PC-9 (cell line): ENCODE measurements around the gene HNRNPU. TPM values are rescaled to one million over a fixed set of nuclear protein-coding genes. Genes with fewer than 3 reads are reported as not detected.

ENCODE experiments used
- BruUV-seq: library from RNA; stranded (reverse); fragments of 400-500 nt; replicated peaks from 2 replicates; lab custom pipeline; 2021; lab: Mats Ljungman, UMichigan
- CTCF ChIA-PET: fragments of 300-600 bp; sonication (Branson Sonifier 250); formaldehyde crosslinking; loops from one replicate; lab custom pipeline; 2022; ENCODE audit warnings: antibody characterized with exemption; lab: Charles Lee
- POLR2A ChIA-PET: fragments of 300-600 bp; sonication (Branson Sonifier 250); formaldehyde crosslinking; loops from one replicate; lab custom pipeline; 2022; ENCODE audit warnings: antibody characterized with exemption; ENCODE audit not compliant: unreplicated experiment; lab: Charles Lee
- DNase-seq, 2 experiments: peaks; one replicate each; pipeline versions ENCODE4 v3.0.0 to v3.0.0-alpha.2; 2015 to 2022; ENCODE audit warnings: mixed read lengths in 1 of 2
- H2AFZ ChIP-seq: fragments of 200-600 bp; sonication (generic); 2 replicates; pipeline ENCODE4 v1.8.1; 2017; ENCODE audit warnings: antibody characterized with exemption
- H3F3A ChIP-seq: fragments of 200-600 bp; sonication (generic); 2 replicates; pipeline ENCODE4 v1.8.1; 2017; ENCODE audit warnings: antibody characterized with exemption, mild to moderate bottlenecking, low read depth; ENCODE audit not compliant: insufficient read depth
- H3K27ac ChIP-seq: fragments of 200-600 bp; sonication (generic); 2 replicates; pipeline ENCODE4 v1.6.1; 2016; ENCODE audit warnings: mixed run types
- H3K27me3 ChIP-seq: fragments of 200-600 bp; sonication (generic); 2 replicates; pipeline ENCODE4 v1.6.1; 2016; ENCODE audit warnings: low read depth, mixed run types; ENCODE audit not compliant: insufficient read depth
- H3K36me3 ChIP-seq: fragments of 200-600 bp; sonication (generic); 2 replicates; pipeline ENCODE4 v1.6.1; 2016; ENCODE audit warnings: low read depth, mixed run types
- H3K4me1 ChIP-seq: fragments of 200-600 bp; sonication (generic); replicated peaks from 2 replicates; pipeline ENCODE4 v1.6.1; 2016; ENCODE audit warnings: mixed run types; ENCODE audit not compliant: insufficient read depth
- H3K4me2 ChIP-seq: fragments of 200-600 bp; sonication (generic); 2 replicates; pipeline ENCODE4 v1.6.1; 2017; ENCODE audit warnings: mixed run types
- H3K4me3 ChIP-seq: fragments of 200-600 bp; sonication (generic); 2 replicates; pipeline ENCODE4 v1.6.1; 2016; ENCODE audit warnings: mixed run types
- H3K79me2 ChIP-seq: fragments of 200-600 bp; sonication (generic); 2 replicates; pipeline ENCODE4 v1.6.1; 2017; ENCODE audit warnings: low read depth, mixed run types
- H3K9me2 ChIP-seq: fragments of 200-600 bp; sonication (generic); 2 replicates; pipeline ENCODE4 v1.8.1; 2017; ENCODE audit warnings: mild to moderate bottlenecking; ENCODE audit not compliant: insufficient read depth
- H3K9me3 ChIP-seq: fragments of 200-600 bp; sonication (generic); 2 replicates; pipeline ENCODE4 v1.8.1; 2016; ENCODE audit warnings: low read depth; ENCODE audit not compliant: insufficient read depth
- H4K20me1 ChIP-seq: fragments of 200-600 bp; sonication (generic); 2 replicates; pipeline ENCODE4 v1.8.1; 2017; ENCODE audit not compliant: insufficient read depth
- EZH2 ChIP-seq: fragments of 200-600 bp; sonication (generic); IDR thresholded peaks from 2 replicates; pipeline ENCODE4 v1.8.0; 2017; ENCODE audit warnings: antibody characterized with exemption, low read depth
- intact Hi-C: fragments of 100-400 bp; cut with micrococcal nuclease; formaldehyde crosslinking; loops from one replicate; pipeline ENCODE4 v1.10.0; 2022; ENCODE audit not compliant: unreplicated experiment
- total RNA-seq: library from RNA; stranded (reverse); gene quantifications from 2 replicates; pipeline ENCODE4 v1.2.3, GENCODE V29; 2021
- TF ChIP-seq, protein P1 (sequence below): fragments of 200-600 bp; sonication (generic); conservative IDR thresholded peaks from 2 replicates; pipeline ENCODE4 v1.6.1; 2017; ENCODE audit warnings: mixed run types, antibody characterized with exemption, mild to moderate bottlenecking, moderate library complexity

HNRNPU gene
- total RNA-seq, 1 experiment from 2014 or later, result 376 TPM

DNA sequence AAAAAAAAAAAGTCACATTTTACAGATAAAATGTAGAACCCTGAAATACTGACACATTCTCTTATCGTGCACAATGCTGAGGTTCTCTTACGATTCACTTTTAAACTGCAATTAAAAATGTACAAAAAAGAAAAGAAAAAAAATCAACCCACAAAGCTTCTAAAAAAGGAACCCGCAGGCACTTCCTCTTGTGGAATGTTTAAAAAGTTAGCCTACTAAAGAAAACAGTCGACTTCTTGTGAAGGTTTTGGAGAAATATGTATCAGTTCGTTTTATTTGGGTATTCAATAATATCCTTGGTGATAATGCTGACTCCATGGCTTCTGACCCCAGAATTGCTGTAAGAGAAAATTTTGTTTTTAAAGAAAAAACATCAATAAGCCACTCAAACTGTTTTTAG lies 10.2 kb downstream of the HNRNPU start:
- H3K36me3 ChIP-seq, result peaks cover 78% of the 10 kb centered on the region
- H3F3A ChIP-seq, result peaks cover 90% of the 10 kb centered on the region
- H2AFZ ChIP-seq, result no peak overlapping the region
- H3K9me3 ChIP-seq, result no peaks in the 10 kb centered on the region
- intact Hi-C loops, result no loop called here
- no peak overlapping the region for H3K4me3 ChIP-seq
- ChIA-PET POLR2A (no interaction called here), CTCF (interaction anchor here (0.7 kb wide), 1 partner anchor 72 kb away, joined by 6 read pairs; no protein-coding TSS in a partner anchor)
- H3K9me2 ChIP-seq, result no peaks in the 10 kb centered on the region
- no peaks in the 10 kb centered on the region for H3K27me3 ChIP-seq
- no TSS peak for BruUV-seq
- peaks cover 71% of the 10 kb centered on the region for H3K79me2 ChIP-seq
- no peak overlapping the region for H3K4me2 ChIP-seq
- H4K20me1 ChIP-seq, result peaks cover 78% of the 10 kb centered on the region
- H3K4me1 ChIP-seq, result no peaks in the 10 kb centered on the region
- DNase-seq, result no peak
- no peak for TF ChIP-seq EZH2
- TF ChIP-seq, protein P1, sequence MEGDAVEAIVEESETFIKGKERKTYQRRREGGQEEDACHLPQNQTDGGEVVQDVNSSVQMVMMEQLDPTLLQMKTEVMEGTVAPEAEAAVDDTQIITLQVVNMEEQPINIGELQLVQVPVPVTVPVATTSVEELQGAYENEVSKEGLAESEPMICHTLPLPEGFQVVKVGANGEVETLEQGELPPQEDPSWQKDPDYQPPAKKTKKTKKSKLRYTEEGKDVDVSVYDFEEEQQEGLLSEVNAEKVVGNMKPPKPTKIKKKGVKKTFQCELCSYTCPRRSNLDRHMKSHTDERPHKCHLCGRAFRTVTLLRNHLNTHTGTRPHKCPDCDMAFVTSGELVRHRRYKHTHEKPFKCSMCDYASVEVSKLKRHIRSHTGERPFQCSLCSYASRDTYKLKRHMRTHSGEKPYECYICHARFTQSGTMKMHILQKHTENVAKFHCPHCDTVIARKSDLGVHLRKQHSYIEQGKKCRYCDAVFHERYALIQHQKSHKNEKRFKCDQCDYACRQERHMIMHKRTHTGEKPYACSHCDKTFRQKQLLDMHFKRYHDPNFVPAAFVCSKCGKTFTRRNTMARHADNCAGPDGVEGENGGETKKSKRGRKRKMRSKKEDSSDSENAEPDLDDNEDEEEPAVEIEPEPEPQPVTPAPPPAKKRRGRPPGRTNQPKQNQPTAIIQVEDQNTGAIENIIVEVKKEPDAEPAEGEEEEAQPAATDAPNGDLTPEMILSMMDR, result no peak
- H3K27ac ChIP-seq, result no peak overlapping the region

DNA sequence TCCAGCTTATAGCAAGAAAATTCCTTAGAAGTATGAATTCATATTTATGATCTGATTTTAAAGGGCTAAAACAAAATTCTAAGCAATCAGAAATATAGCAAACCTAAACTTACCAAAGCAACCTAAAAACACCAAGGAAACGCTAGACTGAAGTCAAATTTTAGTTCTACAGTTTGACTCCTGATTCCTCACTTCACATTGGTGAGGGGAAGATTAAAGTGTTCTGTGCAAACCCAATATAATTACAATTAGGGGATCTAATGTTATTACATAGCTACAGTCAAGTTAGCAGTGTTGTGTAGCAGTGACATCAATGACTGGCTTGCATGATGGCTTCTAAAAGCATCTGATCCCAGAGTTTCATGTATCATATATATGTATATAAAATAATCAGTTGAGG lies 11.6 kb downstream of the HNRNPU start:
- Histone ChIP-seq H3K79me2 (peaks cover 64% of the 10 kb centered on the region), H3K9me3 (no peaks in the 10 kb centered on the region), H3F3A (peaks cover 92% of the 10 kb centered on the region), H3K36me3 (peaks cover 76% of the 10 kb centered on the region), H3K27ac (no peak overlapping the region), H3K4me2 (no peak overlapping the region), H4K20me1 (peaks cover 68% of the 10 kb centered on the region), H3K9me2 (no peaks in the 10 kb centered on the region), H3K4me3 (no peak overlapping the region), H2AFZ (no peak overlapping the region), H3K27me3 (no peaks in the 10 kb centered on the region), H3K4me1 (no peaks in the 10 kb centered on the region)
- DNase-seq, result no peak
- CTCF ChIA-PET, result no interaction called here
- POLR2A ChIA-PET, result interaction anchor here (0.6 kb wide), 1 partner anchor 1581 kb away, joined by 5 read pairs; no protein-coding TSS in a partner anchor
- BruUV-seq, result no TSS peak
- intact Hi-C loops, result no loop called here
- TF ChIP-seq, protein P1, result no peak
- TF ChIP-seq EZH2, result no peak

DNA sequence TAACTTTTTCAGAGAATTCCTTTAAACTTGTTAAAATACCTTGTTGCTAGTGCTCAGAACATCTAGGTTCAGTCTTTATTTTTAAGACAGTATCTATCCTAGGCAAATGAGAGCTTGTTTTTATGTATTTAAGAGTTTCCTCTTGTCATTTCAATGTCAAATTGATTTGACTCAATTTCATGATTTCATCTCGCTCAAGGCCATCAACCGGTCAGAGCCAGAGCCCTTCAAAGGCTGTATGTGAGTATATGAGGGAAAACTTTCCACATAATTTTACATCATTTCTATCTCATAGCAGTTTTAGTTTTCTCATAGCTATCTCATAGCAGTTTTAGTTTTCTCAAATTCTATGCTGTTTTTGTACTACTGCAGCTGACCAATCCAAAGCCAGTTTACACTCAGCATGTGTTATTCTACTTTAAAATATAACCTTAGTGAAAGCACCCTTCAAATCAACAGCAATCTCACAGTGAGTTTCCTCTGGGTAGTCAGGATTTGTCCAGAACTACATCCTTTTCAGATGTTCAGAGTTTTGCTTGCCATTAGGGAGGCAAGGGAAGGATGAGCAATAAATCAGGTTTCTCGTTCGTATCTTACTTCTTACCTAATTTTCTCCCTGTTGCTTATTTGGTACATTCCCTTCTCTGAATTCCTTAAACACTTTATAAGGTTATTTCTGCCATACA lies 12.7 kb downstream of the HNRNPU start:
- no peak overlapping the region for H3K4me3 ChIP-seq
- no peak overlapping the region for H2AFZ ChIP-seq
- H3K9me3 ChIP-seq, result no peaks in the 10 kb centered on the region
- POLR2A ChIA-PET, result interaction anchor here (0.5 to 0.7 kb wide), 2 partner anchors 13 to 205 kb away, joined by 3 to 6 read pairs; partner anchors contain the start of gene HNRNPU
- peaks cover 58% of the 10 kb centered on the region for H4K20me1 ChIP-seq
- no peaks in the 10 kb centered on the region for H3K4me1 ChIP-seq
- H3K27me3 ChIP-seq, result no peaks in the 10 kb centered on the region
- H3K9me2 ChIP-seq, result no peaks in the 10 kb centered on the region
- intact Hi-C loops, result no loop called here
- no TSS peak for BruUV-seq
- TF ChIP-seq, protein P1, result no peak
- TF ChIP-seq EZH2, result no peak
- no peak overlapping the region for H3K27ac ChIP-seq
- peaks cover 54% of the 10 kb centered on the region for H3K79me2 ChIP-seq
- no peak for DNase-seq
- H3K36me3 ChIP-seq, result peaks cover 76% of the 10 kb centered on the region
- no peak overlapping the region for H3K4me2 ChIP-seq
- CTCF ChIA-PET, result no interaction called here
- peaks cover 90% of the 10 kb centered on the region for H3F3A ChIP-seq
